ENCODE measurements around the gene C10orf90. TPM values are rescaled to one million over a fixed set of nuclear protein-coding genes. Genes with fewer than 3 reads are reported as not detected.
A peak's percentile ranks its signal among the peaks of the same experiment; 100 is the strongest.

Gene C10orf90
- total RNA-seq, 1 donor from 2014 or later = 0.72 TPM

GRCh38 chr10:126549344-126549743, 121.1 kb downstream of the C10orf90 start:
- DNase-seq (ENCODE audit: low read depth) = no peak

DNA sequence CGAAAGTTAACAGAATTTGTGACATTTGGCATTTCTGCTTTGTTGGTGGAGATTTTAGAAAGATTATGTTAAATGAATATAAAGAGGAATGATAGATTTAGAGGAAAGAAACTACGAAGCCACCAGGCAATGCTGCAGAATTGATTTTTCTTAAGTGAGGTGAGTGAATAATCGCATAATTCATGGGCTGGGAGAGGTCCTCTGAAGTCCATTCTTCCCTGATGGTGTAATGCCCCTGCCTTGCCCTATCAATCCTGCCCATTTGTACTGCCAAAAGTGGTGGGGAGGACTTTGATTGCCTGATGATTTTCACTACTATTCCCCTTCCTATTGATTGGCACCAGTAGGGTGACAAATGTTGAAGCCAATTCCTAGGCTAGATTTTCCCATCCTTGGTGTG, 125.9 kb downstream of the C10orf90 start:
- no peak for DNase-seq (ENCODE audit: low read depth)

DNA sequence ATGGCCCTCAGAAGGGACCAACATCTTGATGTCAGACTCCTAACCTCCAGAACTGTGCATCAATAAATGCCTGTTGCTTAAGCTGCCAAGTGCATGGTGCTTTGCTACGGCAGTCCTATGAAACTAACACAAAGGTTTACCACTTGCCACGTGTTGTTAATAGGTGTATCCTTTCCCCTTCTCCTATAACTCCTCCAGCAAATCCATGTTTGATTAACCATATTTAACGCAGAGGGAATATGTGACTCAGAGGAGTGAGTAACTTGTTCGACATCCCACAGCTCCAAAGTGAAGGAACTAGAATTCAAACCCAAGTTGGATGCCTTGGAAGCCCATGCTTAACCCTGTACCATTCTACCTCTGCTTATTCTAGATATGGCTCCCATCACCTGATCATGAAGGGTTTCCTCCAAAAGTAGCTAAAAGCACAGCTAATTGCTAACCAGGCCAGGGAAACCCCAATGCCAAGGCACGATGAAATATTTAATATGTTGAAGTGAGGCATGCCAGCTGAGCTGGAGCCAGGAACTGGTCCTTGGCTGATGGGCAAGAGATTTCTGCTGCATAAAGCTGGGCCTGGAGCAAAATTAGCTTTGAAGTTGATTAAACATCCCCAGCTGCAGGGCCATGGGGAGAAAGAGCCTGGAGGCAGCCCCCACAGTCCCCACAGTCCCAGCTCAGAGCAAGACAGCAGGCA, 131.9 kb downstream of the C10orf90 start:
- no peak for DNase-seq (ENCODE audit: low read depth)

DNA sequence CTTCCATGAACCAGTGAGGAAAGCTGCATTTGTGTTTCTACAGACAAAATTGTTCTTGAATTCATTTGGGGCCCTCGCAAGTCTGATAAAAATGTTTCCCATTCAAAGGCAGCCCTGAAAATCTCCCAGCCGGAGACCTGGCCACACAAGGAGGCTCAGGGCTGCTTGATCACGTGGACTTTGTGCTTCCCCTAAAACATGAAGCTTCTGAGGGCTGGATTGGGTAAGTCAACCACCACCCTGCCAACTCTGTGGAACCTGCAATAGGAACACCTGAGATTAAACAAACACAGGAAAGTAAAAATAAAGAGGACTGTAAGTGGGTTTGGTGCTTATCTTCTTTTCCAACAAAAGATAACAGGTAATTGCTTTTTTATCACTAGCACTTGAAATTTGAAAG, 133.8 kb downstream of the C10orf90 start:
- no peak for DNase-seq (ENCODE audit: low read depth)

- DNase-seq (ENCODE audit: low read depth) = peak; percentile 43
Measured at GRCh38 chr10:126536148-126536547, 134.3 kb downstream of the C10orf90 start.

- no peak for DNase-seq (ENCODE audit: low read depth)
Measured at GRCh38 chr10:126533644-126534043, 136.8 kb downstream of the C10orf90 start.

DNA sequence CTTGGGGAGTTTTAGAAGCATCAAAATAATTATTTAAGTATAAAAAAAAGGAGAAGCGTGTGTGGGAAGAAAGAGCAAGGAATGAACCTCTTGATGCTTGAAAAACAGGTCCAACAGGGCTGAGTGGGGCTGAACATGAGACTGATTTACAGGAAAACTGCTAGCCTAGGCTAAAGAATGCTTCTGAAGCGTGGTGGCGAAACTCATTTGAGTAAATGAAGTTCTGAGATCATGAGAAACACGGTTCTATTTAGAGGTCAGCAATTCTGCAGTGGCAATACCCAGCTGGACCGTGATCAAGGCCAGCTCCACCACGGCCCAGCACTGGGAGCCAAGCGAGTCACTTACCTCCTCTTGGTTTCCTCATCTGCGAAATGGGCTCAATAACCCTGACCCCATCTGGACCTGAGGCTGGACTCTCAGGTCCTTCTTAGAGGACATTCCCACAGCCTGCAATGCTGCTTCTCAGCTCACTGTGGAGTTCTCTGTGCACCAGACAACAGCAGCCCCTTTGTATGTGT, 142.1 kb downstream of the C10orf90 start:
- DNase-seq (ENCODE audit: low read depth) = no peak

GRCh38 chr10:126527645-126528314, 142.7 kb downstream of the C10orf90 start:
- DNase-seq (ENCODE audit: low read depth) = no peak

DNA sequence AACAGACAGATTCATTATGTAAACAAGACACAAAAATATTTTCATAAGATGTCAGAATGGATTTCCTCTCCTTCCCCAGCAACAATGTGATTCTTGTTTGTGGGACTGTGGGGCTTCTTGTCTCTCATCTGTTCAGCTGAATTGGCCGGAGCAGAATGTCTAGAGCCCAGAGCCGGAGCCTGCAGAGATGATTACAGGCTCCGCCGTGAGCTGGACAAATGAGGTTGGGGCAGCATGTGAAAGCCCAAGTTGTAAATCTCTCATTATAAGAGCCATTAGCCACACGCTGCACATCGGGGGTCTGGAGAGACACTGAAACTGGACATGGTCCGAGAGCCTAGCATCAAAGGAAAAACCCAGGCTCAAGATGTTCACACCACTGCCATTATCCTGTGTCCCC, 145.2 kb downstream of the C10orf90 start:
- no peak for DNase-seq (ENCODE audit: low read depth)

- DNase-seq (ENCODE audit: low read depth) = no peak
Measured at GRCh38 chr10:126524526-126524925, 146.0 kb downstream of the C10orf90 start.

DNA sequence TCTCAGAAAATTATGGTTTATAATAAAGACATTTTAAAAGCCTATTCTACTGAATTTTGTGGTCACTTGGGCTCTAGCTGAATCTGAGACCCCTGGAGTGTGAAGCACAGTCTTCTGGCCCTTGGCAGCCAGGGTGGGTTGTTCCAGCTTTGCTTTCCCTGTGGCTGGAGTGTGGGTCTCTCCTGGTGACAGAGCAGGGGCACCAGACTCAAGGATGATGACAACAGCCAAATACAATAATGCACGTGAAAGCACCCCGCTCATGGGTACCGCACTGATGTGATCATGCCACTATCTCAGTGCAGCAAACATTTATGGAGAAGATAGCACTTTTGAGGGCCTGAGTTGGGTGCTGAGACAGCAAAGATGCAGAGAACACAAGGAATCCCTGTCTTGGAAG, 147.4 kb downstream of the C10orf90 start:
- DNase-seq (ENCODE audit: low read depth) = no peak

GRCh38 chr10:126521399-126521798, 149.1 kb downstream of the C10orf90 start:
- no peak for DNase-seq (ENCODE audit: low read depth)

DNA sequence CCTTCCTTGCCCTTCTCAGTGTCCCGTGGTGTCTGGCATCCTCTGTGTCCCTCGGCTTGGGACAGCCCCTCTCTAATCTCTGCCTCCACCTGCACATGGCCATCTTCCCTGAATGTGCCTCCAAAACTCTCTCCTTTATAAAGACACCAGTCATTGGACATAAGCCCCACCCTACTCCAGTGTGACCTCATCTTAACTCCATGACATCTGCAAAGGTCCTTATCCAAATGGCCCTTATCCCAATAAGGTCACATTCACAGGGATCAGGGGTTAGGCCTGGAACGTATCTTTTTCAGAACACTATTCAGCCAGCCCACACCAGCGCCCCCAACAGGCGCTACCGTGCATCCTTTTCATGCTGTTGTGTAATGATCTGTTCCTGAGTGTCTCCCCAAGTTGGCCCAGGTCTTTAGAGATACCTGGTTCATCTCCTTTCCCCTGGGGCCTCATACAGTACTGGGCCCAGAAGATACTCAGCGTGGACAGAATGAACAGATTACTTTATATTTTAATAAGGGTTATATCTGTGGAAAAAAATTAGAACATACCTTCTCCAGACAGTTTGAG, 149.7 kb downstream of the C10orf90 start:
- no peak for DNase-seq (ENCODE audit: low read depth)

- DNase-seq (ENCODE audit: low read depth) = no peak
Measured at GRCh38 chr10:126519992-126520391, 150.5 kb downstream of the C10orf90 start.

DNA sequence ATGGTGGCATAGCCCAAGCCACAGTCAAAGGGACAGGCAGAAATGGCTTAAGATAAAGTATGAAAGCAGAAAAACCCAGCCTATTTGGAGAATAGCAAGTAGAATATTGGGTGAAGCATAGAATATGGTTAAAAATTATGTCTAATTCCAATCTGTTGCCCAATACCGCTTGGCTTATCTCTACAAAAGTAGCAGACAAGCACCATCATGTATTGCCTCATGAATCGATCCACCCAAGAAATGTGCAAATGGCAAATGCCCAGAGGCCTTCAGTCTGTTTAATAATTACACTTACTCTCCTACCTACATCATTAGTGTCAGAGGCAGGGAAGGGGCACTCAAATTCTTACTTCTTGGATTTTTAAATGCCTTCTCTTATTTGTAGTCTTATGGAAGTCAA, 151.3 kb downstream of the C10orf90 start:
- no peak for DNase-seq (ENCODE audit: low read depth)

DNA sequence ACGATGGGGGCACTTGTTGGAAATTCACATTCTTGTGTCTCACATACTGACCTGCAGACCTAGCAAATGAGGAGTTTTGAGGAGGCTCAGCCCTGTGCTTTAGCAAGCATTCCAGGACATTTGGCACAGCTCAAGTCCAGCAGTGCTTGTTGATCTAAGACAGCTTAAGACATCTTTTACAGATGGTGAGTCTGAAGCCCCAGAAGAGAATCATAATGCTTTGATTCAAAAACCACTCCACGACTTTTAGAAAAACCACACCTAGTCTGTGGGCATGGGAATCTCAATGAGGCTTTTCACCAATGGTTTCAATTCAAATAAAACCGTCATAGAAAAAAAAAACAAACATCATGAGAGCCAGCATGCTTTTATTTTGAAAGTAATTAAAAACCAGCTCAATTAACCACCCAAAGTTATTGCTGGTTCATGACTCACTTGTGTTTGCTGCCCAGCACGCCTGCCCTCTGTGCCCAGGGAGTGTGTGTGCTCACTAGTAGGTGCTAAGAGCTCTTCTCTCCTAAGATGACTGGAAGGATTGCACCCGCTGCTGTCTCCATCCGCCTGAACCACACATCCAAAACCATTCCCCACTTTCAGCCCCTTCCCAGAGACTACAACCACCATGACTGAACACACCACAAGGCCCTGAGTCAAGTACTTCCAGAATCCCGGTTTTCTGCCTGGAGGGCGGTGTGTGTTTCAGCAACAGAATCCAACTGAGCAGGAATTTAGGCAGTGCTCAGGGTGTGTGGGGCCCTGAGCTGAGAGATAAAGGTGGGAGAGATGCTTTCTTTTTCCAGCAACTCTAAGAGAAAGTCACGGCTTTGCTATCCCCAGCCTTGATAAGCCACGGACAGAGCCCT, 152.0 kb downstream of the C10orf90 start:
- no peak for DNase-seq (ENCODE audit: low read depth)

- no peak for DNase-seq (ENCODE audit: low read depth)
Measured at GRCh38 chr10:126516515-126516914, 154.0 kb downstream of the C10orf90 start.

DNA sequence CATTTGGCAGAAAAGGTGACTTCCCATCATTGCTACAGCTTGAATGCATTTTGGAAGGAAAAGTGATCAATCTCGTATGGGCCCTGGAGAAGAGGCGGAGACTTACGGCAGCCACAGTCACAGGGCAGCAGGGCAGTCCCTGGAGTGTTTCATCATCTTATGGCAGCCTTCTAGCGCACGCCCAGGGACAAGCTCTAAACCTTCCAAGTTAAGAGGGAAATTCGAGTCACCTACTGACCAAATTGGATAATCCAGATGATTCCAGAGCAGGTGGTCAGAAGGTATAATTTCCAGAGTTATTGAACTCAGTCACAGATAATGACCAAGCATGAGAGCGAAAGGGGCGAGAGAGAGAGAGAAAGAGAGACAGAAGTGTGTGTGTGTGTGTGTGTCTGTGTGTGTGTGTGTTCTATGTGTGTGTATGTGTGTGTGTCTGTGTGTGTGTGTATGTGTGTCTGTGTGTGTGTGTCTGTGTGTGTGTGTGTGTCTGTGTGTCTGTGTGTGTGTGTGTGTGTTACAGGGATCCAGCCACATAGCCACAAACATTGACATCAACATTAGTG, 158.5 kb downstream of the C10orf90 start:
- DNase-seq (ENCODE audit: low read depth) = no peak

GRCh38 chr10:126509182-126509581, 161.3 kb downstream of the C10orf90 start:
- no peak for DNase-seq (ENCODE audit: low read depth)

- peak; percentile 49 for DNase-seq (ENCODE audit: low read depth)
Measured at GRCh38 chr10:126508535-126509040, 161.9 kb downstream of the C10orf90 start.

DNA sequence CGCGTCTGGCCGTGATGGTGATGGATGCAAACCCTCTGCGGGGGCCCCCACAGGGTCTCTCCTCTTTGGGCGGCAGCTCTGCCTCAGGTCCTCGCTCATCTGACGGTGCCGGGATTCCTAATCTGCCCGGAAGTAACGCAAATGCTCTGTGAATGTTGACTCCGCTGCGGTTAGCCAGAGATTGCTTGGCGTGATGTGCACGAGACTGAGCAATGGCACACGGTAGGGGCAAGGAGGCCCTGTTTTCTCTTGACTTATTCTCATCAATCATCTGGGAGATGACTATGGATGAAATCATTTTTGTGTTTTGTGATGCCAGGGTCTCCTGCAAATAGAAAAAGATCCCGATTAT, 165.8 kb downstream of the C10orf90 start:
- DNase-seq (ENCODE audit: low read depth) = no peak

All from myocyte (in vitro differentiated cells).